PC-9 (cell line): ENCODE data around the gene PCDH20. TPM values are rescaled to one million over a fixed set of nuclear protein-coding genes. Genes with fewer than 3 reads are reported as not detected.

Experiments used
- BruUV-seq: library from RNA; stranded (reverse); fragments of 400-500 nt; replicated peaks from 2 replicates; lab custom pipeline; 2021; lab: Mats Ljungman, UMichigan
- CTCF ChIA-PET: fragments of 300-600 bp; sonication (Branson Sonifier 250); formaldehyde crosslinking; loops from one replicate; lab custom pipeline; 2022; ENCODE audit warnings: antibody characterized with exemption; lab: Charles Lee
- POLR2A ChIA-PET: fragments of 300-600 bp; sonication (Branson Sonifier 250); formaldehyde crosslinking; loops from one replicate; lab custom pipeline; 2022; ENCODE audit warnings: antibody characterized with exemption; ENCODE audit not compliant: unreplicated experiment; lab: Charles Lee
- DNase-seq, 2 experiments: peaks; one replicate each; pipeline versions ENCODE4 v3.0.0 to v3.0.0-alpha.2; 2015 to 2022; ENCODE audit warnings: mixed read lengths in 1 of 2
- H2AFZ ChIP-seq: fragments of 200-600 bp; sonication (generic); 2 replicates; pipeline ENCODE4 v1.8.1; 2017; ENCODE audit warnings: antibody characterized with exemption
- H3F3A ChIP-seq: fragments of 200-600 bp; sonication (generic); 2 replicates; pipeline ENCODE4 v1.8.1; 2017; ENCODE audit warnings: antibody characterized with exemption, mild to moderate bottlenecking, low read depth; ENCODE audit not compliant: insufficient read depth
- H3K27ac ChIP-seq: fragments of 200-600 bp; sonication (generic); 2 replicates; pipeline ENCODE4 v1.6.1; 2016; ENCODE audit warnings: mixed run types
- H3K27me3 ChIP-seq: fragments of 200-600 bp; sonication (generic); 2 replicates; pipeline ENCODE4 v1.6.1; 2016; ENCODE audit warnings: low read depth, mixed run types; ENCODE audit not compliant: insufficient read depth
- H3K36me3 ChIP-seq: fragments of 200-600 bp; sonication (generic); 2 replicates; pipeline ENCODE4 v1.6.1; 2016; ENCODE audit warnings: low read depth, mixed run types
- H3K4me1 ChIP-seq: fragments of 200-600 bp; sonication (generic); replicated peaks from 2 replicates; pipeline ENCODE4 v1.6.1; 2016; ENCODE audit warnings: mixed run types; ENCODE audit not compliant: insufficient read depth
- H3K4me2 ChIP-seq: fragments of 200-600 bp; sonication (generic); 2 replicates; pipeline ENCODE4 v1.6.1; 2017; ENCODE audit warnings: mixed run types
- H3K4me3 ChIP-seq: fragments of 200-600 bp; sonication (generic); 2 replicates; pipeline ENCODE4 v1.6.1; 2016; ENCODE audit warnings: mixed run types
- H3K79me2 ChIP-seq: fragments of 200-600 bp; sonication (generic); 2 replicates; pipeline ENCODE4 v1.6.1; 2017; ENCODE audit warnings: low read depth, mixed run types
- H3K9me2 ChIP-seq: fragments of 200-600 bp; sonication (generic); 2 replicates; pipeline ENCODE4 v1.8.1; 2017; ENCODE audit warnings: mild to moderate bottlenecking; ENCODE audit not compliant: insufficient read depth
- H3K9me3 ChIP-seq: fragments of 200-600 bp; sonication (generic); 2 replicates; pipeline ENCODE4 v1.8.1; 2016; ENCODE audit warnings: low read depth; ENCODE audit not compliant: insufficient read depth
- H4K20me1 ChIP-seq: fragments of 200-600 bp; sonication (generic); 2 replicates; pipeline ENCODE4 v1.8.1; 2017; ENCODE audit not compliant: insufficient read depth
- CTCF ChIP-seq: fragments of 200-600 bp; sonication (generic); conservative IDR thresholded peaks from 2 replicates; pipeline ENCODE4 v1.6.1; 2017; ENCODE audit warnings: mixed run types, antibody characterized with exemption, mild to moderate bottlenecking, moderate library complexity
- EZH2 ChIP-seq: fragments of 200-600 bp; sonication (generic); IDR thresholded peaks from 2 replicates; pipeline ENCODE4 v1.8.0; 2017; ENCODE audit warnings: antibody characterized with exemption, low read depth
- intact Hi-C: fragments of 100-400 bp; cut with micrococcal nuclease; formaldehyde crosslinking; loops from one replicate; pipeline ENCODE4 v1.10.0; 2022; ENCODE audit not compliant: unreplicated experiment
- total RNA-seq: library from RNA; stranded (reverse); gene quantifications from 2 replicates; pipeline ENCODE4 v1.2.3, GENCODE V29; 2021

The PCDH20 gene
- total RNA-seq, 1 experiment from 2014 or later = 0.09 TPM

- intact Hi-C loops = no loop called here
- no peaks in the 10 kb centered on the region for H3K36me3 ChIP-seq
- H2AFZ ChIP-seq = no peak overlapping the region
- H3K4me2 ChIP-seq = no peak overlapping the region
- BruUV-seq = no TSS peak
- POLR2A ChIA-PET = no interaction called here
- H3K27ac ChIP-seq = no peak overlapping the region
- DNase-seq = no peak
- no peaks in the 10 kb centered on the region for H3K4me1 ChIP-seq
- no peaks in the 10 kb centered on the region for H3K79me2 ChIP-seq
- TF ChIP-seq CTCF = no peak
- no peak for TF ChIP-seq EZH2
- H3K9me3 ChIP-seq = no peaks in the 10 kb centered on the region; the same call in 1 of the 2 replicates
- no peak overlapping the region for H3K4me3 ChIP-seq
- H4K20me1 ChIP-seq = no peaks in the 10 kb centered on the region
- no peaks in the 10 kb centered on the region for H3K27me3 ChIP-seq
- H3K9me2 ChIP-seq = no peaks in the 10 kb centered on the region
- no peaks in the 10 kb centered on the region for H3F3A ChIP-seq
- CTCF ChIA-PET = no interaction called here
Measured at GRCh38 chr13:61362522-61362921, 53.1 kb downstream of the PCDH20 start.
